Epithelial cell of prostate (primary cell): ENCODE results near the gene PRSS37.

Source experiments
- DNase-seq: peaks from one replicate; pipeline ENCODE4 v3.0.0-alpha.2; 2011; ENCODE audit warnings: low read depth, low spot score
- H3K27ac ChIP-seq: fragments of 450-650 bp; 2 replicates; pipeline ENCODE4 v1.5.1; 2017; ENCODE audit warnings: mild to moderate bottlenecking

The PRSS37 gene

GRCh38 chr7:141792526-141792925 is 48.8 kb downstream of the PRSS37 start:
- DNase-seq, result no peak
- no peak overlapping the region for H3K27ac ChIP-seq

GRCh38 chr7:141789917-141790316 is 51.4 kb downstream of the PRSS37 start, which contains the start of gene TAS2R5:
TAS2R5 (plus strand) TSS chr7:141790217; CDS start chr7:141790362, 145 bp downstream.
- no peak for DNase-seq
- H3K27ac ChIP-seq, result no peak within 1 kb of the TSS

- H3K27ac ChIP-seq, result no peak overlapping the region
- DNase-seq, result no peak
Measured at GRCh38 chr7:141788296-141788695, 53.0 kb downstream of the PRSS37 start.
